B cell (primary cell): Measurements from ENCODE around the gene PCDHGA2. TPM values are rescaled to one million over a fixed set of nuclear protein-coding genes. Genes with fewer than 3 reads are reported as not detected.

Source experiments
- ATAC-seq: fragments of 200-7000 bp; cut with Tn5 transposase; one replicate; pipeline ENCODE4 v1.10.0; 2021; ENCODE audit warnings: low read depth, mild to moderate bottlenecking, moderate number of reproducible peaks, moderate library complexity
- CTCF ChIA-PET: fragments of 350-600 bp; sonication (Branson Sonifier 250); formaldehyde crosslinking; loops from one replicate; lab custom pipeline; 2021; ENCODE audit warnings: antibody characterized with exemption, inconsistent platforms; lab: Charles Lee
- POLR2A ChIA-PET: fragments of 350-600 bp; sonication (Branson Sonifier 250); formaldehyde crosslinking; loops from one replicate; lab custom pipeline; 2021; ENCODE audit warnings: antibody characterized with exemption; lab: Charles Lee
- DNase-seq: peaks from one replicate; pipeline ENCODE4 v3.0.0; 2013
- H2AFZ ChIP-seq: 2 replicates; pipeline ENCODE4 v1.6.1; 2012; ENCODE audit warnings: mild to moderate bottlenecking, low read depth, low read length; ENCODE audit not compliant: insufficient read depth, poor library complexity, severe bottlenecking
- H3K27ac ChIP-seq, 2 donors: 1 replicate in 1 of 2; 2 replicates in 1 of 2; pipeline ENCODE4 v1.5.1; 2012 to 2013; ENCODE audit warnings: low read length in 2 of 2, mild to moderate bottlenecking in 2 of 2, moderate library complexity in 1 of 2
- H3K27me3 ChIP-seq, 4 experiments: fragments of 200-600 bp in 1 of 4; sonication (generic) in 1 of 4; replicated peaks in 1 of 4; 1 replicate in 2 of 4; 2 replicates in 2 of 4; pipeline versions ENCODE4 v1.6.1 to v1.7.0; 2013 to 2016; ENCODE audit warnings: low read length in 3 of 4, mild to moderate bottlenecking in 2 of 4, mixed read lengths in 1 of 4, moderate library complexity in 1 of 4; ENCODE audit not compliant: insufficient read depth in 4 of 4, control insufficient read depth in 3 of 4; ENCODE audit errors: control extremely low read depth in 1 of 4
- H3K36me3 ChIP-seq, 2 experiments: replicated peaks in 1 of 2; 1 replicate in 1 of 2; 2 replicates in 1 of 2; pipeline versions ENCODE4 v1.6.1 to v1.7.1; 2013; ENCODE audit warnings: low read length in 1 of 2; ENCODE audit not compliant: insufficient read depth in 2 of 2, control insufficient read depth in 1 of 2; ENCODE audit errors: control extremely low read depth in 1 of 2, extremely low read depth in 1 of 2
- H3K4me1 ChIP-seq, 2 donors: fragments of 200-600 bp in 1 of 2; sonication (generic) in 1 of 2; 1 replicate in 1 of 2; 2 replicates in 1 of 2; pipeline versions ENCODE4 v1.5.1 to v1.6.1; 2013 to 2017; ENCODE audit warnings: low read length in 2 of 2; ENCODE audit not compliant: control insufficient read depth in 2 of 2, insufficient read depth in 2 of 2
- H3K4me2 ChIP-seq: replicated peaks from 2 replicates; pipeline ENCODE3; 2012; ENCODE audit warnings: mild to moderate bottlenecking, low read depth, low read length; ENCODE audit not compliant: poor library complexity, severe bottlenecking
- H3K4me3 ChIP-seq, 5 experiments: fragments of 200-600 bp in 1 of 5; sonication (generic) in 1 of 5; 1 replicate in 3 of 5; 2 replicates in 2 of 5; pipeline versions ENCODE4 v1.5.1 to v1.7.0; 2011 to 2016; ENCODE audit warnings: low read length in 4 of 5, mild to moderate bottlenecking in 4 of 5, low read depth in 2 of 5, control low read depth in 1 of 5, moderate library complexity in 1 of 5; ENCODE audit not compliant: insufficient read depth in 1 of 5; ENCODE audit errors: control extremely low read depth in 1 of 5, extremely low read depth in 1 of 5
- H3K79me2 ChIP-seq: fragments of 200-600 bp; sonication (generic); one replicate; pipeline ENCODE4 v1.6.0; 2016; ENCODE audit warnings: low read length; ENCODE audit not compliant: control insufficient read depth, insufficient read depth
- H3K9ac ChIP-seq: fragments of 200-600 bp; sonication (generic); 2 replicates; pipeline ENCODE4 v1.6.1; 2017; ENCODE audit warnings: mild to moderate bottlenecking, low read length, moderate library complexity
- H3K9me3 ChIP-seq, 3 donors: one replicate each; pipeline versions ENCODE4 v1.6.1 to v1.7.1; 2013; ENCODE audit warnings: low read length in 2 of 3; ENCODE audit not compliant: control insufficient read depth in 2 of 3, insufficient read depth in 1 of 3; ENCODE audit errors: control extremely low read depth in 1 of 3
- H4K20me1 ChIP-seq: 2 replicates; pipeline ENCODE4 v1.6.0; 2012; ENCODE audit warnings: mild to moderate bottlenecking, low read length; ENCODE audit not compliant: insufficient read depth, control insufficient read depth, poor library complexity, severe bottlenecking
- H3K27ac Mint-ChIP-seq: one replicate; pipeline ENCODE4 v1.8.0; 2021; ENCODE audit warnings: mixed read lengths
- H3K27me3 Mint-ChIP-seq: one replicate; pipeline ENCODE4 v1.8.0; 2021; ENCODE audit warnings: mixed read lengths
- H3K4me1 Mint-ChIP-seq: one replicate; pipeline ENCODE4 v1.8.0; 2021; ENCODE audit warnings: mixed read lengths
- H3K4me3 Mint-ChIP-seq: one replicate; pipeline ENCODE4 v1.8.0; 2021; ENCODE audit warnings: mixed read lengths
- H3K9me3 Mint-ChIP-seq: one replicate; pipeline ENCODE4 v1.8.0; 2022; ENCODE audit warnings: mixed read lengths; ENCODE audit not compliant: insufficient read depth
- EZH2 ChIP-seq: IDR thresholded peaks from 2 replicates; pipeline ENCODE4 v1.6.1; 2012; ENCODE audit warnings: borderline replicate concordance, low read depth, mild to moderate bottlenecking, moderate library complexity, low read length; ENCODE audit not compliant: insufficient read depth, poor library complexity, severe bottlenecking
- WGBS: methylation state at CpG from one replicate; pipeline ENCODE4 v1.1.5; 2013; ENCODE audit warnings: missing lambda C conversion rate; ENCODE audit not compliant: insufficient coverage; 5-methylcytosine and 5-hydroxymethylcytosine counted together
- intact Hi-C: fragments of 100-400 bp; cut with micrococcal nuclease; formaldehyde crosslinking; loops from one replicate; pipeline ENCODE4 v1.10.0; 2022
- polyA plus RNA-seq: library from polyadenylated mRNA; depleted of rRNA; stranded (reverse); fragments of >200 nt; gene quantifications from 2 replicates; pipeline ENCODE4 v1.2.3, GENCODE V29; 2012
- total RNA-seq, 2 donors: library from RNA; stranded (reverse); fragments of 120-200 nt in 1 of 2; gene quantifications; 1 replicate in 1 of 2; 2 replicates in 1 of 2; pipeline versions ENCODE4 v1.2.3 to v1.2.4, GENCODE V29; 2013 to 2022
- TF ChIP-seq, protein P1 (sequence below): fragments of 200-600 bp; IDR thresholded peaks from one replicate; pipeline ENCODE4 v1.8.0; 2022; ENCODE audit warnings: antibody characterized with exemption, mild to moderate bottlenecking

The PCDHGA2 gene
- total and polyA plus RNA-seq, 2 donors (not counting 1 experiment from before 2014, with no cell fraction given), result 0.07 to 0.09 TPM

GRCh38 chr5:141392429-141393198, 54.1 kb downstream of the PCDHGA2 start, which contains the start of gene PCDHGA8:
TSS of gene PCDHGA8 (plus strand) at chr5:141392633. CDS start at chr5:141392814, 181 bp downstream.
- H3K9me3 ChIP-seq, result peaks cover 1 to 51% (median 26%) of the 10 kb centered on the region in 3 donors
- H3K79me2 ChIP-seq, result no peaks in the 10 kb centered on the region
- H3K4me1 Mint-ChIP-seq, result no peaks in the 10 kb centered on the region
- 44% methylated on average over 26 of the region's 38 CpGs for WGBS
- intact Hi-C loops, result no loop called here
- no peak within 1 kb of the TSS for H3K4me3 ChIP-seq
- no peak within 1 kb of the TSS for H2AFZ ChIP-seq
- H3K9me3 Mint-ChIP-seq, result peaks cover 12% of the 10 kb centered on the region
- no peak within 1 kb of the TSS for H3K9ac ChIP-seq
- no peaks in the 10 kb centered on the region for H4K20me1 ChIP-seq
- H3K27me3 Mint-ChIP-seq, result peaks cover 60% of the 10 kb centered on the region
- H3K36me3 ChIP-seq, result no peaks in the 10 kb centered on the region
- ChIA-PET CTCF (interaction anchor here (3.1 kb wide), 1 partner anchor 171 kb away, joined by 13 read pairs; no protein-coding TSS in a partner anchor), POLR2A (no interaction called here)
- no peak within 1 kb of the TSS for H3K27ac ChIP-seq
- TF ChIP-seq EZH2, result no peak
- TF ChIP-seq, protein P1, sequence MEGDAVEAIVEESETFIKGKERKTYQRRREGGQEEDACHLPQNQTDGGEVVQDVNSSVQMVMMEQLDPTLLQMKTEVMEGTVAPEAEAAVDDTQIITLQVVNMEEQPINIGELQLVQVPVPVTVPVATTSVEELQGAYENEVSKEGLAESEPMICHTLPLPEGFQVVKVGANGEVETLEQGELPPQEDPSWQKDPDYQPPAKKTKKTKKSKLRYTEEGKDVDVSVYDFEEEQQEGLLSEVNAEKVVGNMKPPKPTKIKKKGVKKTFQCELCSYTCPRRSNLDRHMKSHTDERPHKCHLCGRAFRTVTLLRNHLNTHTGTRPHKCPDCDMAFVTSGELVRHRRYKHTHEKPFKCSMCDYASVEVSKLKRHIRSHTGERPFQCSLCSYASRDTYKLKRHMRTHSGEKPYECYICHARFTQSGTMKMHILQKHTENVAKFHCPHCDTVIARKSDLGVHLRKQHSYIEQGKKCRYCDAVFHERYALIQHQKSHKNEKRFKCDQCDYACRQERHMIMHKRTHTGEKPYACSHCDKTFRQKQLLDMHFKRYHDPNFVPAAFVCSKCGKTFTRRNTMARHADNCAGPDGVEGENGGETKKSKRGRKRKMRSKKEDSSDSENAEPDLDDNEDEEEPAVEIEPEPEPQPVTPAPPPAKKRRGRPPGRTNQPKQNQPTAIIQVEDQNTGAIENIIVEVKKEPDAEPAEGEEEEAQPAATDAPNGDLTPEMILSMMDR, result no peak
- no peaks in the 10 kb centered on the region for H3K4me1 ChIP-seq
- ATAC-seq (no peak), DNase-seq (no peak)
- H3K27ac Mint-ChIP-seq, result no peak within 1 kb of the TSS
- H3K4me3 Mint-ChIP-seq, result no peak within 1 kb of the TSS
- peaks cover 0 to 61% (median 38%) of the 10 kb centered on the region in 4 experiments for H3K27me3 ChIP-seq
- no peak within 1 kb of the TSS for H3K4me2 ChIP-seq

Other genes with a start within 250 kb of the PCDHGA2 start
Only the 30 nearest of the 38 such genes appear.
- gene PCDHB9, start 151.6 kb upstream of the PCDHGA2 start, total RNA-seq, result 0.12 TPM in 2 replicates
- gene PCDHB9, start 151.6 kb upstream of the PCDHGA2 start, polyA plus RNA-seq, result 0.12 and 0.20 TPM in 2 replicates
- gene PCDHB10, start 146.4 kb upstream of the PCDHGA2 start, total RNA-seq, result not detected in 2 replicates
- gene PCDHB10, start 146.4 kb upstream of the PCDHGA2 start, polyA plus RNA-seq, result not detected in 2 replicates
- gene PCDHB11, start 139.1 kb upstream of the PCDHGA2 start, total RNA-seq, result not detected in 2 replicates
- gene PCDHB11, start 139.1 kb upstream of the PCDHGA2 start, polyA plus RNA-seq, result not detected in 2 replicates
- gene PCDHB12, start 130.0 kb upstream of the PCDHGA2 start, total RNA-seq, result not detected in 2 replicates
- not detected in 2 replicates for gene PCDHB12, start 130.0 kb upstream of the PCDHGA2 start, polyA plus RNA-seq
- 0.07 TPM in 1 of 2 replicates, not detected in the other for gene PCDHB13, start 124.8 kb upstream of the PCDHGA2 start, total RNA-seq
- gene PCDHB13, start 124.8 kb upstream of the PCDHGA2 start, polyA plus RNA-seq, result not detected in 2 replicates
- 0.10 TPM in 1 of 2 replicates, not detected in the other for gene PCDHB14, start 115.4 kb upstream of the PCDHGA2 start, total RNA-seq
- gene PCDHB14, start 115.4 kb upstream of the PCDHGA2 start, polyA plus RNA-seq, result not detected in 2 replicates
- not detected in 2 replicates for gene PCDHB15, start 93.4 kb upstream of the PCDHGA2 start, total RNA-seq
- gene PCDHB15, start 93.4 kb upstream of the PCDHGA2 start, polyA plus RNA-seq, result 0.10 TPM in 1 of 2 replicates, not detected in the other
- 3.4 and 3.6 TPM in 2 replicates for gene SLC25A2, start 34.7 kb upstream of the PCDHGA2 start, total RNA-seq
- 0.12 and 0.29 TPM in 2 replicates for gene SLC25A2, start 34.7 kb upstream of the PCDHGA2 start, polyA plus RNA-seq
- gene TAF7, start 18.0 kb upstream of the PCDHGA2 start, total RNA-seq, result 119 TPM in 2 replicates
- 52.1 and 76.7 TPM in 2 replicates for gene TAF7, start 18.0 kb upstream of the PCDHGA2 start, polyA plus RNA-seq
- 0.53 and 0.64 TPM in 2 replicates for gene PCDHGA1, start 8.2 kb upstream of the PCDHGA2 start, total RNA-seq
- 0.06 and 0.17 TPM in 2 replicates for gene PCDHGA1, start 8.2 kb upstream of the PCDHGA2 start, polyA plus RNA-seq
- 0.29 and 0.32 TPM in 2 replicates for gene PCDHGA3, start 5.1 kb downstream of the PCDHGA2 start, total RNA-seq
- 0.10 TPM in 1 of 2 replicates, not detected in the other for gene PCDHGA3, start 5.1 kb downstream of the PCDHGA2 start, polyA plus RNA-seq
- gene PCDHGB1, start 11.3 kb downstream of the PCDHGA2 start, total RNA-seq, result 0.66 and 0.69 TPM in 2 replicates
- gene PCDHGB1, start 11.3 kb downstream of the PCDHGA2 start, polyA plus RNA-seq, result 0.09 and 0.10 TPM in 2 replicates
- gene PCDHGA4, start 16.3 kb downstream of the PCDHGA2 start, total RNA-seq, result 1.1 TPM in 2 replicates
- gene PCDHGA4, start 16.3 kb downstream of the PCDHGA2 start, polyA plus RNA-seq, result 0.09 and 0.13 TPM in 2 replicates
- 3.3 and 3.9 TPM in 2 replicates for gene PCDHGB2, start 21.2 kb downstream of the PCDHGA2 start, total RNA-seq
- gene PCDHGB2, start 21.2 kb downstream of the PCDHGA2 start, polyA plus RNA-seq, result 0.32 and 0.66 TPM in 2 replicates
- gene PCDHGA5, start 25.4 kb downstream of the PCDHGA2 start, total RNA-seq, result 1.7 and 1.8 TPM in 2 replicates
- 0.07 and 0.21 TPM in 2 replicates for gene PCDHGA5, start 25.4 kb downstream of the PCDHGA2 start, polyA plus RNA-seq
- gene PCDHGB3, start 31.5 kb downstream of the PCDHGA2 start, total RNA-seq, result 2.8 and 3.8 TPM in 2 replicates
- 0.33 and 0.52 TPM in 2 replicates for gene PCDHGB3, start 31.5 kb downstream of the PCDHGA2 start, polyA plus RNA-seq
- gene PCDHGA6, start 35.1 kb downstream of the PCDHGA2 start, total RNA-seq, result 2.5 and 2.7 TPM in 2 replicates
- 0.33 and 0.78 TPM in 2 replicates for gene PCDHGA6, start 35.1 kb downstream of the PCDHGA2 start, polyA plus RNA-seq
- gene PCDHGA7, start 44.0 kb downstream of the PCDHGA2 start, total RNA-seq, result 1.8 and 2.3 TPM in 2 replicates
- 0.23 and 0.49 TPM in 2 replicates for gene PCDHGA7, start 44.0 kb downstream of the PCDHGA2 start, polyA plus RNA-seq
- gene PCDHGB4, start 48.9 kb downstream of the PCDHGA2 start, total RNA-seq, result 1.6 and 1.8 TPM in 2 replicates
- gene PCDHGB4, start 48.9 kb downstream of the PCDHGA2 start, polyA plus RNA-seq, result 0.06 and 0.39 TPM in 2 replicates
- gene PCDHGA8, start 53.9 kb downstream of the PCDHGA2 start, total RNA-seq, result 1.2 and 1.3 TPM in 2 replicates
- gene PCDHGA8, start 53.9 kb downstream of the PCDHGA2 start, polyA plus RNA-seq, result 0.06 and 0.21 TPM in 2 replicates
- 2.5 TPM in 2 replicates for gene PCDHGB5, start 59.2 kb downstream of the PCDHGA2 start, total RNA-seq
- gene PCDHGB5, start 59.2 kb downstream of the PCDHGA2 start, polyA plus RNA-seq, result 0.20 and 0.37 TPM in 2 replicates
- gene PCDHGA9, start 64.0 kb downstream of the PCDHGA2 start, total RNA-seq, result 1.9 and 2.5 TPM in 2 replicates
- gene PCDHGA9, start 64.0 kb downstream of the PCDHGA2 start, polyA plus RNA-seq, result 0.19 TPM in 2 replicates
- 2.1 and 2.2 TPM in 2 replicates for gene PCDHGB6, start 69.3 kb downstream of the PCDHGA2 start, total RNA-seq
- gene PCDHGB6, start 69.3 kb downstream of the PCDHGA2 start, polyA plus RNA-seq, result 0.22 and 0.33 TPM in 2 replicates
- 1.9 and 2.0 TPM in 2 replicates for gene PCDHGA10, start 74.2 kb downstream of the PCDHGA2 start, total RNA-seq
- 0.06 and 0.10 TPM in 2 replicates for gene PCDHGA10, start 74.2 kb downstream of the PCDHGA2 start, polyA plus RNA-seq
- gene PCDHGB7, start 78.9 kb downstream of the PCDHGA2 start, total RNA-seq, result 1.9 and 2.2 TPM in 2 replicates
- gene PCDHGB7, start 78.9 kb downstream of the PCDHGA2 start, polyA plus RNA-seq, result 0.06 and 0.12 TPM in 2 replicates
- gene PCDHGA11, start 82.3 kb downstream of the PCDHGA2 start, total RNA-seq, result 1.5 and 1.8 TPM in 2 replicates
- 0.15 TPM in 1 of 2 replicates, not detected in the other for gene PCDHGA11, start 82.3 kb downstream of the PCDHGA2 start, polyA plus RNA-seq
- gene PCDHGA12, start 91.7 kb downstream of the PCDHGA2 start, total RNA-seq, result 1.6 and 2.8 TPM in 2 replicates
- gene PCDHGA12, start 91.7 kb downstream of the PCDHGA2 start, polyA plus RNA-seq, result 0.09 and 0.27 TPM in 2 replicates
- gene PCDHGC3, start 137.2 kb downstream of the PCDHGA2 start, total RNA-seq, result 1.9 and 2.0 TPM in 2 replicates
- gene PCDHGC3, start 137.2 kb downstream of the PCDHGA2 start, polyA plus RNA-seq, result 0.12 and 0.88 TPM in 2 replicates
- 0.42 and 0.75 TPM in 2 replicates for gene PCDHGC4, start 146.3 kb downstream of the PCDHGA2 start, total RNA-seq
- 0.09 and 0.14 TPM in 2 replicates for gene PCDHGC4, start 146.3 kb downstream of the PCDHGA2 start, polyA plus RNA-seq
- gene PCDHGC5, start 150.3 kb downstream of the PCDHGA2 start, total RNA-seq, result 0.46 and 0.67 TPM in 2 replicates
- gene PCDHGC5, start 150.3 kb downstream of the PCDHGA2 start, polyA plus RNA-seq, result 0.06 and 0.10 TPM in 2 replicates